ENCODE measurements around the gene TLK2.
"Not testable (repeated sequence)": the region's sequence is repeated elsewhere in the genome, so short reads cannot be mapped to it uniquely, and the experiment has no call there.

DNA sequence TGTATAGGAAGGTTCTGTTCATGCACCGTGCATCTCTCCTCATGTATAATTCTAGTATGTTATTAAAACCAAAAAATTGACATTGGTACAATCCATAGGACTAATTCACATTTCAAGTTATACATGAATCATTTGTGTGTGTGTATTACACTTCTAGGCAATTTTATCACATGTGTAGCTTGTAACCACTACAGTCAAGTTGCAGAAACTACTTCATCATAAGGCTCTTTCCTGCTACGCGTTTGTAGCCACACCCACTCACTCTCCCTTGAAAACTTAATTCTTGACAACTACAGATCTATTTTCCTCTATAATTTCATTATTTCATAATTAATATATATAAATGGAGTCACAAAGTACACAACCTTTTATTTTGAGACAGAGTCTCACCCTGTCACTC is 32.4 kb downstream of the TLK2 start:
- TF ChIP-seq, protein P1, sequence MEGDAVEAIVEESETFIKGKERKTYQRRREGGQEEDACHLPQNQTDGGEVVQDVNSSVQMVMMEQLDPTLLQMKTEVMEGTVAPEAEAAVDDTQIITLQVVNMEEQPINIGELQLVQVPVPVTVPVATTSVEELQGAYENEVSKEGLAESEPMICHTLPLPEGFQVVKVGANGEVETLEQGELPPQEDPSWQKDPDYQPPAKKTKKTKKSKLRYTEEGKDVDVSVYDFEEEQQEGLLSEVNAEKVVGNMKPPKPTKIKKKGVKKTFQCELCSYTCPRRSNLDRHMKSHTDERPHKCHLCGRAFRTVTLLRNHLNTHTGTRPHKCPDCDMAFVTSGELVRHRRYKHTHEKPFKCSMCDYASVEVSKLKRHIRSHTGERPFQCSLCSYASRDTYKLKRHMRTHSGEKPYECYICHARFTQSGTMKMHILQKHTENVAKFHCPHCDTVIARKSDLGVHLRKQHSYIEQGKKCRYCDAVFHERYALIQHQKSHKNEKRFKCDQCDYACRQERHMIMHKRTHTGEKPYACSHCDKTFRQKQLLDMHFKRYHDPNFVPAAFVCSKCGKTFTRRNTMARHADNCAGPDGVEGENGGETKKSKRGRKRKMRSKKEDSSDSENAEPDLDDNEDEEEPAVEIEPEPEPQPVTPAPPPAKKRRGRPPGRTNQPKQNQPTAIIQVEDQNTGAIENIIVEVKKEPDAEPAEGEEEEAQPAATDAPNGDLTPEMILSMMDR (IDR thresholded peaks at IDR 0.05; ENCODE audit: borderline replicate concordance, extremely low read depth, low read length, poor library complexity, severe bottlenecking) = not testable (repeated sequence)
- TF ChIP-seq EZH2 (IDR thresholded peaks at IDR 0.05; ENCODE audit: borderline replicate concordance, low read depth, low read length, severe bottlenecking) = not testable (repeated sequence)
